ENCODE measurements around the gene ARSG.
A peak's percentile ranks its signal among the peaks of the same experiment; 100 is the strongest.

ARSG gene

GRCh38 chr17:68432086-68432864 lies 141.0 kb downstream of the ARSG start:
- DNase-seq: no peak

GRCh38 chr17:68433211-68433610 lies 141.9 kb downstream of the ARSG start:
- no peak for DNase-seq

GRCh38 chr17:68433911-68434508 lies 142.7 kb downstream of the ARSG start:
- no peak for DNase-seq

- no peak for DNase-seq
Measured at GRCh38 chr17:68435361-68435760, 144.1 kb downstream of the ARSG start.

GRCh38 chr17:68435876-68436842 lies 144.9 kb downstream of the ARSG start:
- peak; percentile 85 to 89 (median 87) for DNase-seq

- peak; percentile 45 to 62 (median 54) for DNase-seq
Measured at GRCh38 chr17:68437979-68438822, 146.9 kb downstream of the ARSG start.

- DNase-seq: no peak
Measured at GRCh38 chr17:68439656-68440290, 148.5 kb downstream of the ARSG start.

GRCh38 chr17:68440526-68440925 lies 149.2 kb downstream of the ARSG start:
- no peak for DNase-seq

- DNase-seq: peak; percentile 38 to 61 (median 59)
Measured at GRCh38 chr17:68441070-68441770, 149.9 kb downstream of the ARSG start.

- no peak for DNase-seq
Measured at GRCh38 chr17:68443972-68444464, 152.7 kb downstream of the ARSG start.

GRCh38 chr17:68445671-68446070 lies 154.4 kb downstream of the ARSG start:
- no peak for DNase-seq

- DNase-seq: no peak
Measured at GRCh38 chr17:68446626-68447041, 155.3 kb downstream of the ARSG start.

- DNase-seq: no peak
Measured at GRCh38 chr17:68449021-68449739, 157.9 kb downstream of the ARSG start.

GRCh38 chr17:68450391-68450790 lies 159.1 kb downstream of the ARSG start:
- DNase-seq: no peak

GRCh38 chr17:68450801-68451200 lies 159.5 kb downstream of the ARSG start:
- DNase-seq: no peak

GRCh38 chr17:68451670-68452354 lies 160.5 kb downstream of the ARSG start:
- no peak for DNase-seq

GRCh38 chr17:68452724-68453290 lies 161.5 kb downstream of the ARSG start:
- DNase-seq: no peak

GRCh38 chr17:68453991-68454665 lies 162.8 kb downstream of the ARSG start:
- no peak for DNase-seq

- DNase-seq: peak; percentile 51 to 93 (median 90)
Measured at GRCh38 chr17:68455901-68456338, 164.6 kb downstream of the ARSG start.

Data from suppressor macrophage treated with lipopolysaccharide for 1 hour (primary cell).